Gastrocnemius medialis (tissue), 4 donors: Measurements from ENCODE around the gene LIFR.

Experiments used
- POLR2A ChIP-seq, 2 donors: fragments of 450-650 bp; IDR thresholded peaks; one replicate each; pipeline ENCODE4 v1.6.1; 2017; ENCODE audit warnings: antibody characterized with exemption in 2 of 2, mild to moderate bottlenecking in 2 of 2, moderate library complexity in 2 of 2
- TF ChIP-seq, protein P1 (sequence below), 5 experiments: fragments of 450-650 bp in 3 of 5; fragments of 200-600 bp in 2 of 5; sonication (generic) in 2 of 5; IDR thresholded peaks in 4 of 5; conservative IDR thresholded peaks in 1 of 5; 1 replicate in 4 of 5; 2 replicates in 1 of 5; pipeline ENCODE4 v1.5.1; 2016 to 2019; ENCODE audit warnings: antibody characterized with exemption in 5 of 5, mild to moderate bottlenecking in 3 of 5, moderate library complexity in 3 of 5

DNA sequence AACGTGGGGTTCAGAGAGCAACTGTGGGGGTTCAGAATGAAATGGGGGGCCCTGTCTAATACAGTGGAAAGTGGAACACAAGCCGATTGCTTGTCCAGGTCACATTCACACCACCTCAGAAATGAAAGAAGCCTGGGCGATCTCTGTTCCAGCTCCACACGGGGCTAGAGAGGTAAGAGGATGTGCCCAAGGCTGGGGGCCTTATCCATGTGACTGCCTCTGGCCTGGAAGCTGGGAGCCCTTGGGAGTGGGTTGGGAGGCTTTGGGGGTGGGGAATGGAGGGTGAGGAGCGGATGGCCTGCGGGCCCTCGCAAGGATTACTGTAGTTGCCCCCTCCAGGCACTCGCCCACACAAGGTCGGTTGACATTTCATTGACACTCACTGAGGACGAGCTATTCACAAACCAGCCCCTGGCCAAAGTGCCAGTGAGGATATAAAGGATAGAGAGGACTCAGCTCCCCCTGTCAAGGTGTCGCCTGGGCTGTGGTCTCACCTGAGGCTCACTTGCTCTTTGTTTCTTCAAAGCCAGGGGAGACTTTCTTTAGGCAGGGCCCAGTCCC lies 86.7 kb downstream of the LIFR start:
- TF ChIP-seq POLR2A (IDR thresholded peaks at IDR 0.05) = no peak
- TF ChIP-seq, protein P1, sequence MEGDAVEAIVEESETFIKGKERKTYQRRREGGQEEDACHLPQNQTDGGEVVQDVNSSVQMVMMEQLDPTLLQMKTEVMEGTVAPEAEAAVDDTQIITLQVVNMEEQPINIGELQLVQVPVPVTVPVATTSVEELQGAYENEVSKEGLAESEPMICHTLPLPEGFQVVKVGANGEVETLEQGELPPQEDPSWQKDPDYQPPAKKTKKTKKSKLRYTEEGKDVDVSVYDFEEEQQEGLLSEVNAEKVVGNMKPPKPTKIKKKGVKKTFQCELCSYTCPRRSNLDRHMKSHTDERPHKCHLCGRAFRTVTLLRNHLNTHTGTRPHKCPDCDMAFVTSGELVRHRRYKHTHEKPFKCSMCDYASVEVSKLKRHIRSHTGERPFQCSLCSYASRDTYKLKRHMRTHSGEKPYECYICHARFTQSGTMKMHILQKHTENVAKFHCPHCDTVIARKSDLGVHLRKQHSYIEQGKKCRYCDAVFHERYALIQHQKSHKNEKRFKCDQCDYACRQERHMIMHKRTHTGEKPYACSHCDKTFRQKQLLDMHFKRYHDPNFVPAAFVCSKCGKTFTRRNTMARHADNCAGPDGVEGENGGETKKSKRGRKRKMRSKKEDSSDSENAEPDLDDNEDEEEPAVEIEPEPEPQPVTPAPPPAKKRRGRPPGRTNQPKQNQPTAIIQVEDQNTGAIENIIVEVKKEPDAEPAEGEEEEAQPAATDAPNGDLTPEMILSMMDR (IDR thresholded peaks at IDR 0.05 in 4 of 5, conservative IDR thresholded peaks at IDR 0.05 in 1 of 5) = no peak
